A204.1 (cell line): ENCODE data around the gene REX1BD.

Experiments
- FAIRE-seq: peaks from 2 replicates; lab custom pipeline; 2012; peaks lifted over from hg19 to GRCh38; lab: Jason Lieb, UNC

REX1BD gene

DNA sequence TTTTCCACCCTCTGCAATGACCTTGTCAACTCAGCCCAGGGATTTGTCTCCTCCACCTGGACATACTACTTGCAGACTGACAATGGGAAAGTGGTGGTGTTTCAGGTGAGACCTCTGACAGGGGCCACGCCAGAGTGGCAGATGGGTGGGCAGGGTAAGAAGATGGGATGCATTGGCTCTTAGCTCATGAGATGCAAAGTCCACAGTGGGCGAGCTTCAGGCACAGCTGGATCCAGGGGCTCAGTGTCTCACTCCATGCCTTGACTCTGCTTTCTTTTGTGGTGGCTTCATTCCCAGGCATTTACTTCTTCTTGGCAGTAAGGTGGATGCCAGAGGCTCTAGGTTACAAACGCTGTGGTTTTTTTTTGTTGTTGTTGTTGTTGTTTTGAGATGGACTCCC lies 27.4 kb downstream of the REX1BD start:
- no peak for FAIRE-seq

DNA sequence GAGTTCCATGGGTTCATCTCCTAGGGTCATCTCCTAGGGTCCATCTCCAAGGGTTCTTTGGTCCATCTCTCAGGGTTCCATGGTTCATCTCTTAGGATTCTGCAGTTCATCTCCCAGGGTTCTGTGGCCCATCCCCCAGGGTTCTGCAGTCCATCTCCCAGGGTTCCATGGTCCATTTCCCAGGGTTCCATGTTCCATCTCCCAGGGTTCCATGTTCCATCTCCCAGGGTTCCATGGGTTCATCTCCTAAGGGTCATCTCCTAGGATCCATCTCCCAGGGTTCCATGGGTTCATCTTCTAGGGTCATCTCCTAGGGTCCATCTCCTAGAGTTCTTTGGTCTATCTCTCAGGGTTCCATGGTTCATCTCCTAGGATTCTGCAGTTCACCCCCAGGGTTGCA lies 29.0 kb downstream of the REX1BD start:
- FAIRE-seq = no peak

DNA sequence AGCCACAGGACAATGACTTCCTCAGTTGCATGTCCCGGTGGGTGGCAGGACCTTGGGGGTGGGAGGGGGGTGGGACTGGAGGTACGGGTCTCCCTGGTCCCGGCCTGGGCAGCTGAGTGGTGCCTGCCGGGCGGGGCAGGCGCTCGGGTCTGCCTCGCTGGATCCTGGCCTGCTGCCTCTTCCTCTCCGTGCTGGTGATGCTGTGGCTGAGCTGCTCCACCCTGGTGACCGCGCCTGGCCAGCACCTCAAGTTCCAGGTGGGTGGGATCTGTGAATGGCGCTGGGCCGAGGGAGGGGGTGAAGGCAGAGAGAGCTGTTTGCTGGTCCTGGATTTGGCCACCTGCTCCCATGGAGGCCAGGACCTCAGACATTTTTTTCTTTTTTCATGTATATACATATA lies 29.6 kb downstream of the REX1BD start:
- FAIRE-seq = no peak

DNA sequence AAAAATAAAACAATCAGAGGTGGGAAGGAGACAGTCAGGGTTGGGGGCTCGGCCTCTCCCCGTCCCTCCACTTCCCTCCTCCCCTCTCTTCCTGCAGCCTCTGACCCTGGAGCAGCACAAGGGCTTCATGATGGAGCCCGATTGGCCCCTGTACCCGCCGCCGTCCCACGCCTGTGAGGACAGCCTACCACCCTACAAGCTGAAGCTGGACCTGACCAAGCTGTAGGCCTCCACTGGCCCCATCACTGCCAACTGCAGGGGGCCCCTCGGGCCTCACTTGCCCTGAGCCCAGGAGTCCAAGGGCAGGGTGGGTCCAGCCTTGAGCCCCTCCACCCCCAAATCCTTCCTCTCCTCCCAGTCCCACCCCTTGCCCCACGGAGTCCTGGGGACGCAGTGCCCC lies 31.7 kb downstream of the REX1BD start:
- no peak for FAIRE-seq

DNA sequence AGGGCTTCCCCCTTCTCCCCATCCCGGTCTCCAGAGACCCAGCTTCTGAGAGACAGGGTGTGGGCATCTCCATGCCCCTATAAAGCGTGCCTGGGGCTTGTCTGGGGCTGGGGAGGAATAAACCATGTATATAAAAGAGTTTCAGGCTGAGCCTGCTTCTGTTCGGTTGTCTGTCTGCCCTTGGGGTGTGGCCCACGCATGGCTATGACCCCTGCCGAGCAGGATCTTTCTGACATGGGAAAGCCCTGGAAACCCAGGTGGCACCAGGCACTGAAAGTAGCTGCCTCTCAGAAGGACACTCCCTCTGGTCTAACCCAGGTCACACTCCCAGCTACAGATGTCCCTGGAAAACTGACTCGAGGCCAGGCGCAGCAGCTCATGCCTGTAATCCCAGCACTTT lies 32.3 kb downstream of the REX1BD start:
- FAIRE-seq = no peak

DNA sequence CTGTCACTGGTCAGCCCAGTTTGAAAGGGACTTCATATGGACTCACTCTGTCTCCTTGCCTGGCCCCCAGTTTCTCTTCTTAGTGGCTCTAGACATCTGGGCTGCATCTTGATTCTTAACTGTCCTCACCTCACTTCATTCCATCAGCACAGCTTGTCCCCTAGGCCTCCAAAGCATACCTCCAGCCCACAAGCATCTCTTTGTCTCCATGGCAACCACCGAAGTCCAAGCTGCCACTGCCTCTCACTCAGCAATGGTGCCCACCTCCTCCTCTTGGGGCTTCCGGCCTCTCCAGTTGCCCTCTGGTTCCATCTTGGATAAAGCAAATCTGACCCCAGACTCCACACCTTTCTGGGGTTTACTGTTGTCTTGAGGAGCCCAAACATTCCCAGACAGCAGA lies 38.3 kb downstream of the REX1BD start:
- no peak for FAIRE-seq

DNA sequence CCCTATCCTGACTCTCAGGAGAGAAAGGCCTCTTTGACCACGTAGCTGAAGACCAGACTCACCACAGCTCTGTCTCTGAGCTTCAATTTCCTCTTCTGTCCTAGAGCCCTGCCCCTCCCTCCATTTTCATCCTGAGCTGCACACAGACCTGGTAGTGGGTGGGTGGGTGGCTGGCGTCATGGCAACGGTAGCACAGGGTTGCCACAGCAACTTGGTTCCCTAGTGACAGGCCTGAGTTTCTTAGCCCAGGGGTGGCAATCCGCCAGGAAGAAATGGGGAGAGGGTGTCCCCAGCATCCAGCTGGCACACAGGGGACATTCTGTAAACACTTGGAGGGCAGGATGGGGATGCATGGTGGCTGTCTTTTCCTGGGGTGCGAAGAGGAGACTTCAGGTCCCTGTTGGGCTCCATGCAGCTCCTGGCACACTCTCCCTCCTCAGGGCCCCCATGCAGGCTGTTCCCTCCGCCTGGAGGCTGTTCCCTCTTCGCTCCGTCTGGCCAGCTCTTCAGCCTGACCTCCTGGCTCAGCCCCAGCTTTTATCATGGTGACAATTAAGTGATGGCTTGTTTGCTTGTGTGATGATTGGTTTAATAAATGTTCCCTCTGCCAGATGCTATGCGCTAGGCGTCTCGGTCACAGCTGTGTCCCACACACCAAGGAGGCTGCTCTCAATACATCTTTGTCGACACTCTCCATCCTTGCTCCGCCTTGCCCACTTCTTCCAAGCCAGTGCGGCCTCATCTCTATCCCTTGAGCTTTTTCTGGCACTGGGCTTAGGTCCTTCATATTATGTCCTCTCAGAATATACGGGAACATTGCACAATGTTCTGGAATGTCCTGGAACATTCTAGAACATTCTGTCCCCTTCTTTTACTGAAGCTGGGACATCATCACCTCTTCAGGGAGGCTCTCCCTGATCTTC lies 40.8 kb downstream of the REX1BD start:
- FAIRE-seq = no peak

DNA sequence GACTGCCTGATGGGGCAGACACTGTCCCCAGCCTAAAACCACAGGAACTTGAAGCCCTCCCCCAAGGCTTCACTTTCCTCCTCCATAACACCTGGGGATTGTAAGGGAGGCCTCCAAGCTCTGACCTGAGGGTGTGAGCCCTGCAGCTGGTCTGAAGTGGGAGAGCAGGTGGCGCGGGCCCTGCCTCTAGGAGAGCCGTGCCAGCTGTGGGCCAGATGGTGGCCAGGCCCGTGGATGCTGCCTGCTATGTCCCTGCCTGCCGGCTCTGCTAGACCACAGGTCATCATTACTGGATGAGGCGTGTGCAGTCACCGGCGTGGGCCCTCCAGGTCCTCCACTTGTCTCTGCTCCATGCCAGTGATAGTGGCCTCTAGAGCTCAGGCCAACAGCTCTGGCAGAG lies 44.7 kb downstream of the REX1BD start:
- no peak for FAIRE-seq

DNA sequence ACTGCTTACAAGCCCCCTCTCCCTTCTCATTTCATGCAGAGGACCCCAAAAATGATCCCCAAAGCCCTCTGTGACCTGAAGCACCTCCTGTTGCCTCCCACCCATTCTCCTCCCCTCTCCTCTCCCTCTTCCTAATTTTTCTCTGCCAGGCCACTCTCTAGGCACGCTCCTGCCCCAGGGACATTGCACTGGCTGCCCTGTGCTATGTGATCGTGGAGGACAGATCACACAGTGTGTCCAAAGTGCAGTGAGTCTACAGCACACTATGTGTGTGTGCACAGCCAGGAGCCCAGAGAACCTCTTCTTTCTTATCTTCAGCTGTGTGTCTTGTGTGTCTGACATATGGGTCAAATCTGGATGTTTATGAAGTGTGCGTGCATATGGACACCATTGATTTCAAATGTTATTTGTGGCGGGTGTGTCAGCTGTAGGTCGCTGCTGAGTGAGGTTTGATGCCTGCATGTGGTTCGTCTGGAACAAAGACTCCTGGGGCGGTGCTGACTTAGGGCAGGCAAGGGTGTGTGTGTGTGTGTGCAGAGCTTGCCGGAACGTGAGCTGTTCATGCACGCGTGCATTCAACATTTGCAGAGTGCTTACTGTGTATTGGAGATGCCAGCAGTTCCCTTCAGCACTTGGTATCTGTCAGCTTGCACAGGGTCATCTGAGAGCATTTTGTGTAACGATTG lies 46.2 kb downstream of the REX1BD start:
- FAIRE-seq = no peak

DNA sequence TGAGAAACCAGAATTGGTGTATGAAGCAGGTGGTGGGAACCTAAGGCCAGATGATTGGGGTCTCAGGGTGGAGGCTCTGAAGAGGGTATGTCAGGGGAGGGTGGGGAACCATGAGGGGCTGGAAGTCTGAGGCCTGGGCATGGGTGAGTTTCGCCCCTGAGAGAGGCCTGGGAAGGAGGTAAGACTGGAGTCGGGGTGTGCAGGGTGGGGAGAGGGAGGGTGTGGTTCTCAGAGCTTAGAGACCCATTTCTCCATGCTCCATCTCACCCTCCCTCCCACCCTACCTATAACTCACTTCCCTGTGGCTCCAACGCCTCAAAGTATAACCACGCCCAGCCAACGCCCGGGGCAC lies 47.2 kb downstream of the REX1BD start:
- no peak for FAIRE-seq

DNA sequence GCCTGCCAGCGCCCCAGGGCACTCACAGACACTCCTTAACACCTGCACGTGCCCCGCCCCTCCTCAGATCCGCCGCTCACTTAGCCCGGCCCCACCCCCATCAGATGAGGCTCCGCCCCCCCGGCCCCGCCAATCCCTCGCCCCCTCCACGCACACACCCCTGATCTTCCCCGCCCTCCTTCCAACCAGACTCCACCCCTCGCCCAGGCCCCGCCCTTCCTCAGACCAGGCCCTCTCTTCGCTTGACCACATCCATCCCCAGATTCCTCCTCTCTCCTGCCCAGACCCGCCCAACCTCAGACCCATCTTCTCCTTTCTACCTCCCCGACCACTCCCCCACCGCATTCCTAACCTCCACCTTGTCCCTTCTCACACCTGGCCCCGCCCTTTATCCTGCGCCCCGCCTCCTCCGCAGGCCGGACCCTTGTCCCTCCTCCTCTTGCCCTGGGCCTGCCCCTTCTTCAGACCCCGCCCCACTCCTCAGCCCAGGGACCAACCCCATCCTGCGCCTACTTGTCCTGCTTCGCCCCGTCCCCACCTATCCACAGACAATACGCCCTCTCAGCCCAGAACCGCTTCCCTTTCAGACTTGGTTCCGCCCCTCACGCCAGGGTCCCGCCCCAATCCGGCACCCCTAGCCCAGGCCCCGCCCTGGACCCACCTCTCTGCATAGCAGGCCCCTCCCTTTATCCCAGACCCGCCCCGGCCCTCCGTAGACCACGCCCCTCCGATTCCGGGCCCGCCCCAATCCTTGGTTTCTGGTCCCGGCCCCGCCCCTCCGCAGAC lies 47.8 kb downstream of the REX1BD start:
- no peak for FAIRE-seq

DNA sequence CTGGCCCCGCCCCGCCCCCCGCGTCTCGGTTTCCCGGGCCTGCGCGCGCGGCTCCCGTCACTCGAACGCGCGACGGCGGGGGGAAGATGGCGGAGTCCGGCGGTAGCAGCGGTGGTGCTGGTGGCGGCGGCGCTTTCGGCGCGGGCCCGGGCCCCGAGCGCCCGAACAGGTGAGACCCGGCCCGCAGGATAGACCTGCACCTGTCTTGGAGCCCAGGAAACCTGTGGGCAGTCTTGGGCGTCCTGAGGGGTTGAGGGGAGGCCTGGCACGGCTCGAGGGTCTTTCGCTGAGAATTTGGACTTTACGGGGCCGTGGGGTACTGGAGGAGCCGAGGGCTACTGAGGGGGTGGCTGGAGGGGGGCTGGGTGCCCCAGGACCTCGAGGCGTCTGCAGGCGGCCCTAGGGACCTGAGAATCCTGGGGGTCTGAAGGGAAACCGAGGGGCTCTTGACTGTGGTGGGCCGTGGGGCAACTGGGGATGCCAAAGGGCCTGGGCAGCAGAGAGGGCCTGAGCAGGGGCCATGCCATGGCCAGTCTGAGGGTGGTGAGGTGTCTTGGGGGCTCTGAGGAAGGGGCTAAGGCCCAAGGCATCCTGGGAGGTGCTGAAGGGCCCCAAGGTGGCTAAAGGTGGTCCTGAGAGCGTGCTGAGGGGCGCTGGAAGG lies 48.5 kb downstream of the REX1BD start, which contains the start of gene KLHL26:
Gene KLHL26 (plus strand): TSS at position 60 of the 661 bp plus-strand sequence. CDS start 27 bp downstream, at position 87.
- no peak for FAIRE-seq

DNA sequence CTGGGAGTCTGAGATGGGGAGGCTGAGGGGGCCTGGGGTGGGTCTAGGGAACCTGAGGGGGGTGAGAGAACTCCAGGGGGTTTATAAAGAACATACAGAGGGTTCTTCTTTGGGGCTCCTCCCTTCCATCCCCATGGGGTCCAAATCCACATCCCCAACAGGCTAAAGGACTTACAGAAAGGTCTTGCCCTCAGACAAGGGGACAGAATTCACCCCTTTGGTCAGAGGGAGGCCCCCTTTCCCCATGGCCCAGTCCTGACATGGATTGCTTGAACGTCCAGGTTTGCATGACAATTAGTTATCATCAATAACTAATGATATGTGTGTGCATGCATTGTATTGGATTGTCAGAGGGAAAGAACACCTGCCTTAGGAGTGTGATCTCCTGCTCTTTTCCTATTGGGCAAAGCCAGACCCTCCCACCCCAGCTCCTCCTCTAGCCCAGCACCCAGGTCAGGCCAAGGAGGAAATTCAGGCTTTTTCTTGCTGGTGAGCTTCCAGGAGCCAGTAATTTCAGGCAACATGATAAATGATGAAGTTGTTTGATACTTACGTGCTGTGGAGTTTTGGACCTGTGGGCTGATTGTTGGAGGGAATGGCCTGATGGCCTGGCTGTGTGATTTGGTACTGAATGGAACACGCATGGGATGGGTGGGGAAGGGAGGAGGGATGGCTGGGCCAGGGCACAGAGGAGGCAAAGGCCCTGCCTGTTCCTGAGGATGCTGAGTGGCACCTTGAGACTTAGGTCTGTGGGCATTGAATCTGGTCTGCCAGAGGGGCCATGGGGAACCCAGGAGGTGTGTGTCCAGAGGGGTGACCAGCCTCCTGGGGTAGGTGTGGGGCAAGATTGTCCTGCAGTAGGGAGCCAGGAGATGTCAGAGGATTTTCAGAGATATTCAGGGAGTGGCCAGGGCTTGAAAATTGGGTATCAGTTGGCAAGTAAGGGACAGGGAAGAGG lies 49.4 kb downstream of the REX1BD start:
- no peak for FAIRE-seq

DNA sequence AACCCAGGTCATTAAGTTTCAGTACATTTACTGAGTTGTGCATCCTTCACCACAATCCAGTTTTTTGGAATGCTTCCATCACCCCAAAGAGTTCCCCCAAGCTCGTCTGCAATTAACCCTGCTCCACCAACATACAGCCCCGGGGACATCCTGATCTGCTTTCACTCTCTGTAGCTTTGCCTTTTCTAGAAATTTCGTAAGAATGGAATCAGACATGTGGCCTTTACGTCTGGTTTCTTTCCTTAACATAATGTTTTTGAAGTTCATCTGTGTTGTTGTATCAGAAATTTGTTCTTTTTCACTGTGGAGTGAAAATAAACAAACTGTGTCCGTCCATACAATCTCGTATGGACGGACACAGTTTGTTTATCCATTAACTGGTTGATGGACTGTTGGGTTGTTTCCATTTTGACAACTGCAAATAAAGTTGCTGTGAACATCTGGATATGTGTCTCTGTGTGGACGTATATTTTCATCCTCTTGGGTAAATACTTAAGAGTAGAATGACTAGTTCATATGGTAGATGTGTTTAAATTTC lies 51.2 kb downstream of the REX1BD start:
- FAIRE-seq = no peak
